NCI-H69 (cell line): ENCODE measurements around the gene HIVEP2.

Experiments used
- DNase-seq: peaks from one replicate; lab custom pipeline; 2025; lab: John Stamatoyannopoulos, UW

Gene HIVEP2

DNA sequence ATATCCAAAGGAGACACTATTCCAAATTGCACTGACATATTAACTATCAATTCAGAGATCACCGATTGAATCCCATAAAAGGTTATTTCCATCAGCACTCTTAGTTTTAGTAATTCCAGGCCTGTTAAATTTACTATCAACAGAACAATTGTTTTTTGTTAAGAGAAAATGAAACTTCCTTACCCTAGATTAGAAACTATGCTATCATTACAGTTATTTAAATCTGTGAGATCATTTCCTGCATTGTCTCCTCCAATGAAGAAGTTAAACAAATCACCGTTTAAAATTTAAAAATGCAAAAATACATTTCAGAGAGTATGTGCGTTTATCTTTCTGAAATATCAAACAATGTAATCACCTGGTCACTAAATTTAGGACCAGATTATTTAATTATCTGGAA, 57.5 kb downstream of the HIVEP2 start:
- no peak for DNase-seq

DNA sequence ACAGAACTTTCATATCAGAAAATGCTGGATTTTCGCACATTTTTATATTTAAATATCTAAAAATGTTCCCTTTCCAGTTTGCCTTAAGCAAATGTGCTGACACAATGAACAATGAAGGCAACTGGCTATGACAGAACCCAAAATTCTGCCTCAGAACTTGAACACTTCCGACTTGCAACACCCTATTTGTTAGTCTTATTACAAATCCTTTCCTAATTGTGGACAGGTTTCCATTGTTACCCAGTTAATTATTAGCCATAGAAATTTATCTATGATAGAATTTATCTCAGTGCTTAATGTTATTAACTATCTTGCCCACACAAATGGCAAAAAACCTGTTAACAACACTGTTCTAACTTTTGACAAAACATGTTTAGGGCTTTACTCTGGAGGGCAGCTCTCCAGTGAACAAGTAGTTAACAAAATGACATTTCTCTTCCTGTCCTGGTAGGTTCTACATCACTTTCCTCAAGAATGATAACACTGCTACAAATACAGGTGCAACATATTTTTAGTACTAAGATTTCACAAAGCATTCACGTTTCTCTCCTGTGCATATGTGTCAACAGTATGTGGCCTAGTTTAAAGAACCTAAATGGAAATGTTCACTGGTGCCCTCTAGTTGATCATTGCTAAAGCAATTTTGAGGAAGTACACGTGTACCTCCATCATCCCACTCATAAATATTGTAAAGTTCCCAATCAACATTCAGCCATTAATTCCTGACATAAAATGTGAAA, 58.4 kb downstream of the HIVEP2 start:
- DNase-seq = peak; percentile 5

DNA sequence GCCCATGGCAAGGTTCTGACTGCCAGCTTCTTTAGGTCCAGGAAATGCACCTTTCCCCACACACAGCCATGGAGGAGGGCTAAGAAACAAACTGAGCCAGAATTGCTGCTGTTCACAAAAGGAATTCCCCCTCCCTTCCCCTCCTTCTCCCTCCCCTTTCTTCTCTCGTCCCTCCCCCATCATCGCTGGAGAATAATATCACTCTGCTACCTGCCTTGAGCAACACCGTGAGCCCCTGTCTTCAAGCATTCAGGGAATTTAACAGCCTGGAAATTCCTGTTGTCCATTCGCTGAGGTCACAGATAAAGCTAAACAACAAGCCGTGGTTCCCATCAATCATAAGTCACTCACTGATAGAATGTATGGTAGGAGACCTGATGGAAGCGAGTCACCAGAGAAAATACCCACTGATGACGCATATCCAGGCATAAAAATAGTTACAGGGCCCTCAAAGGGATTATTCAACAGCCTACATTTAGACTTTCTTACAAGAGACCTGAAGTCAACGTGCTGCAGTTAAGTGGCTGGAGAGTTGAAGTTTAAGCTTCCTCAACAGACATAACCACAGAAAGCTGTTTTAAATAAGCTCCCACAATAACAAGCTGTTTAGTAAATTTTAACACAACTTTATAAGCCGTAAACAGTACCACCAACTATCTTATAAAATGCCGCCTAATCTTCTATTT, 59.7 kb downstream of the HIVEP2 start:
- DNase-seq = no peak

DNA sequence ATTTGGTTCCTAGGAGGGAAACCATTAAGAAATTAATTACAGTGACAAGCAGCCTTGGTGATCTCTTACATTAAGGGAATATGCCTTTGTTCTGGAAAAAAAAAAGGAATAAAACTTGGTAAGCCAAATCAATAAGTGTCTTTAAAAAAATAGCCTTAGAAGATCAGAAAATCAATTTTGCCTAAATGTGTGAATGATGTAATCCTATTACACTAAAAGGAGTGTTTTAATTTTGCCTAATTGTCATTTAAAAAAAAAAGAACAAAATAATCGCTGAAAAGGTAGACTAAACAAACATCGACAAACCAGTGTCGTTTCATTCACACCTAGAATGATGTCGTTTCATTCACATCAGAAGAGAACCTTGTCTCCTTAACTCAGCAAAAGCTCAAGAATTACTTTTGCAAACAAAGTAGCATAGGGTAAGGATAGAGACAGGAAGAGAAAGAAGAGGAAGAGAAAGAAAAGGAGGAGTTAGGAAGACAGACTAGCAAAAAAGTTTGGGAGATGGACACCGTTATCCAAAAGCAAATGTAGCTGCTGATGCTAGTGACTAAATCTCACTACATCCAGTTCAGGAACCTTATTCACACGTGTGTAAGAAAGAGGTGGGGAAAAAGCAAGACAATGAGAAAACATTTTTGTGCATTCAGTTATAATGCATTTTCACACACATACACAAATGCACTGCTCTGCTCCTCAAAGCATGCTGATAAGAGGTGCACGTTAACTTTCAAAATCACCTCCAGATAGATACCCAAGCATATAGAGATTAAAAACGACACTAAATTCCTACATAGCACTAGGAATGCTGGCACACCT, 60.6 kb downstream of the HIVEP2 start:
- DNase-seq = no peak

DNA sequence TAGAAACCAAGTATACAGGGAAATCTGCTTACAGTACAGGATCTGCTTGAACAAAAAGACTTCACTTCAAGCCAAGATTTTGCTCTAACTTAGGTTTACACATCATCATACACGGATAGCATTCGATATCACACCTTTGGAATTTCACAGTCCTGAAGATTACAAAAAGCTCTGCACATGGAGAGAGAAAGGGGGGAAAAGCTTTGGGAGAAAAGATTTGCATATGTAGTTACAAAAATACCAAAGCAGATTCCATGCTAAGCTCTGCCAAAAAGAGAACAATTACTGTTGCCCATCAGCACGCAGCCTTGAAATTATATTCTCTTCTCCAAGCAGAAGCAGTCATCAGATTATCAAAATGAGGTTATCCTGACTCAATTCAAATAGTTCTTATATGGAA, 62.0 kb downstream of the HIVEP2 start:
- no peak for DNase-seq

DNA sequence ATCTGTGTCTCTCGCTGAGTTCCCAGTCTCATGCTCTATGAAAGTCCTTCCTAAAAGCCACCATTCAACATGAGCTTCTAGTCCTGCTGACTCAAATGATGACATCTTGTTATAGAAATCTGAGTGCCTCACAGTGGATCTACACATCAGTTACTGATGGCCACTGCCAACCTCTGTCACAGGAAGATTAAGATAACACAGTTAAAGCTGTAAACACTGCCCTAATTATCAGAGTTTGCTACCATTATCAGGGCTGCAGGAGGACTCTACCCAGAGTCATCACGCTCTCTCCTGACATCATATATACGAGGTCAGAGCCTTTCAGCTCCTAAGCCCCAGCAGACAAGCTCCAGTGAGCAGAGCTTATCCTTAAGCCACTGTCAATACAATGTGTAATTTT, 63.2 kb downstream of the HIVEP2 start:
- DNase-seq = no peak

DNA sequence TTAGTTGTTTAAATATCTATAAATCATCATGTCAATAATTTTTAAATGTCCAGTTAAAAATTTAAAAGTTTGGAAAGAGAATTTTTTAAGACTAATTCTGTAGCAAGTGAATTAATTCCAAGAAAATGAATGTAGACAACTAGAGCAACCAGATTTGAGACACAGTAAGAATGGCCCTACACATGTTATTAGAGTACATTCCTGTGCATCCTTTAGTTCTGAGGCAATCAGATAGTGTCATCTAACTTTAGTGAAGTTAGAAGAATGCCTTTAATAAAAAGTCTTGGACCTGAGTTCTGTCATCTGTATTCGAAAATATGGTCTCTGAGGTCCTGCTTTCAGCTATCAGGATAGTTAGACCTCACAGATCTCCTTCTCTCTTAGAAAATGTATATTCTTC, 63.7 kb downstream of the HIVEP2 start:
- no peak for DNase-seq

DNA sequence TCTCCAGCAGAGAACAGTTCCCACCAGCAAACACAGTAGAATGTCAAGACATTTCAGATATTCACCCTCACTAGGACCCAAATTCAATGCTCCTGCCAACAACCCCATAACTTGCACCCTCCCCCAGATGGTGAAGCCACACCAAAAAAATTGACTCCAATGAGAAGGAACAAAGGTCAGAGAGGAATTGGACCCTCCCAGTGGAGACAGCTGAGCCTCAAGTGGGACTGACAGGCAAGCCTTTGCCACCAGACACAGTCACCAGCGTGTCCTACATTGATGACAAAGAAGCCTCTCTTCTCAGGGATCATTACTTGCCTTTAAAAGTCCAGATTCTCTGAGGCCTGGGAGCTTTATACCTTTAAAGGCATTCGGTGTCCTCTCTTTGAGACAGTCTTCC, 64.8 kb downstream of the HIVEP2 start:
- DNase-seq = no peak

DNA sequence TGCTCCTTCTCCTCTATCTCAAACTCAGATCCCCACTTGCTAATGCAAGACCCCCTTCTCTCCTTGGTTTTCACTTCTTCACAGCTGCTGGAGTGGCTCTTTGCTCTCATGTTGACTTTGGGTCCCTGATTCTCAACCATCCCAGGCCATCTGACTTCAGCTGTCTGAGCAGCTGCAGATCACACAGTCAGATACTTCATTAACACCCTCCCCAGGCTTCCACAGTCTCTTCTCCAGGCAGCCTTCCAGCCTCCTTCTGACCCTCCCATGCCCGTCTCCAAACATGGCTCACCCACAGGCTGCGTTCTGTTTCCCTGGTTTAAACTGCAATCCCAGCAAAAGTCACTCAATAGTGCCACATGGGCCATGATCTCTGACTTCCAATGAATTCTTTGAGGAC, 65.4 kb downstream of the HIVEP2 start:
- no peak for DNase-seq

DNA sequence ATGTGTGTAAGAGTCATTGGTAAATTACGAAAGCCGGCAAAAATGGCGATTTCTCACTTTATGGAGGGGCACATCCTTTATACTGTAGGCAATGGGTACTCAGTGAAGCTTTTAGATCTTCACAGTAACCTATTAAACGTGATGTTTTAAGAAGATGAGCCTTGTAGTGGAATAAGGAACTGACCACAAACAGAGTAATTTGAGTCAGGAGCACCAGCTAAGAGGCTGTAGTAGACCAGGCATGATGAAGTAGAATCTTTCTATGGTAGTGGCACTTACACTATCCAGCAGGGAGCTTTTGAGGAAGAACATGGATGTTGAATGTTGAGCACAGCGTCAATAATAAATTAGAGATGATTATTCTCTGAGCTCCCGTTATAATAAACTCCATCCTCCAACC, 65.9 kb downstream of the HIVEP2 start:
- DNase-seq = no peak

DNA sequence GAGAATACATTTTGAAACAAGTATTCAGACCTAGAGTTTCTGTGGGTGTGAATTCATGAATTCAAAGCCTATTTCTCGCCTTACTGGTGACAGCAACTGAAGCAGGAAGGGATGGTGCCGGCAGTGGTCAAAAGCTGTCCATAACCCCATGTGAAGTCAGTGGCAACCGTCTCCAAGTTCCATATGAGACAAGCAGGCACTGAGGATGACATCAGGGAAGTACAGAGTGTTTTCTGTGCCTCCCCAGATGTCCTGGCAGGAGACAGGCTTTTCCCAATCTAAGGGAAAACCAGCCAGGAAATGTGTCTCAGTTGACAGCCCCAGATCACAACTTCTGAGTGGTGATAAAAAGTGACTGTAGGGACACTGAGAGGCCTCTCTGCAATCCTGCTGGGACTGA, 66.6 kb downstream of the HIVEP2 start:
- DNase-seq = no peak

DNA sequence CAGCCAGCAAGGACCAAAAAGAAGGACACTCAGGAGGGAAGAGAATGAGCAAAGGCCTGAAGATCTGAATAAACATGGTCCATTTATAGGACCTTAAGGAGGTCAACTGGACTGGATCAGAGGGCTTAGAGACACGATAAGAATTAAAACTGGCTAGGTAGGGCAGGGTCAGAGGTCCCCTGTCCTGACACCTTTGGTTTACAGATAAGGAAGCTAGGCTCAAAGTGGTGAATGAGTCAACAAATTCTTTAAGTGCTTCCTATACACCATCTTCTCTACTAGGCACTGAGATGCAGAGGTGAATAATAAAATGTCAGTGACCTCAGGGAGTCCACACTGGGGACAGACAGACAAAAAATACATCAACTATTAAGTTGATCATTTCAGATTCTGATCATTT, 70.3 kb downstream of the HIVEP2 start:
- no peak for DNase-seq

DNA sequence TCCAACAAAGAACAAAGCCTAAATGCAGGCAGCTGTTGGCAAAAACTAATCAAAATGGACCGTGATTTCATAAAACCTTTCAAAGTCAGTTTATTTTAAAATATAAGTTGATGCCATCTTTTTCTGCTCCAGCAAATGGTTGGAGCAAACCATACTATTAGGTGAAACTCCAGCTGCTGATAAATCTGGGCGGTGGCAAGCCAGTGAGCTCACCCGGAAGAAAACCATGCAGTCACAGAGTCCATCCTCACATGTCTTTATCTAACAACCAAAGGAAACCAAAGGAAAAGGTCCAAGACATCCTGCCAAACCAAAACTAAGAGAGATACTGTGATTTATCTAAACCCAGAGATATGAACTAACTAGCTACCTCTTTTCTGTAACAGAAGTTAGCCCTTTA, 72.6 kb downstream of the HIVEP2 start:
- DNase-seq = no peak

DNA sequence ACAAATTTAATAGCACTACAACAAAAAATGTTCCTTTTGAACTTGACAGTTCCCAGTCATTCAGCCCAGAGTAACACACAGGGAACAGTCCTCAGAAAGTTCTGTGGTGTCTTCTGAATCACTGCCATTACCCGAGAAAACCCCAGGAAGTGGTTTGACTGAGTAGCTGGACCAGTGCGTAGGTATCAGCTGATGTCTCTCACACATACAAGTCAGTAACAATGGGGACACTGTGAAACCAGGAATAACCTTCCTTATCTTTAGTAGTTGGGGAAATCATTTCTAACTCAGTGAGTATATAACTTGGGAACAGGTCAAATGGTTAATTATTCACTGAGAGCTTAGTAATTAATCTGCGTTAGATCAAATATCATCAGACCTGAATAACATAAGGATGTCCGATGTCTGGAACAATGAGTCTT, 73.1 kb downstream of the HIVEP2 start:
- DNase-seq = no peak

DNA sequence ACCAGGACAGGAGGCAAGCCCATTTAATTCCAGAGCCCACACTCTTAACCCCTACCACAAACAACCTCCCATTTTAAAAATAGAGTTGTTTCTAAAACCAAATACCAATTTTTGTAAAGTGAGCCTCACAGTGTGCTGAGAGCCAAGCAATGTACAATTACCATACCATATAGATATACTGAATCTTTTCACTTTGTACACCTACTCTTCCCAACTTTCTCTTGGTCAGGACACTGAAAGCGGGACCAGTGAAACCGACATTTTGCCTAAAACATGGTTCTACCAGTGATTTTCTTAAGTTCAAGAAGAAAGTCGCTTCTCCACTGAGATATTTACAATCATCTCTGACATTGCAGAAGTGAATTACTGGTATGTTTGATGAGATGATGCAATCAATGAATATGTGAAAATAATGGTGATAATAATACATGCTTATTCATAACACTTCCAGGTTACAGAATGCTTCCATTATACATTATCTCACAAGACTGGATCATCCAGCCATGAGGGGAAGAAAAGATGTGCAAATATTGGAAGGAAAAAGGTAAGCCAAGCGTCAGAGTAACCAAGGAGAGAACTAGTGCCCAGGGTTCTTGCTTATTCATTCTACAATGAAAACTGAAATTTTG, 74.1 kb downstream of the HIVEP2 start:
- no peak for DNase-seq

DNA sequence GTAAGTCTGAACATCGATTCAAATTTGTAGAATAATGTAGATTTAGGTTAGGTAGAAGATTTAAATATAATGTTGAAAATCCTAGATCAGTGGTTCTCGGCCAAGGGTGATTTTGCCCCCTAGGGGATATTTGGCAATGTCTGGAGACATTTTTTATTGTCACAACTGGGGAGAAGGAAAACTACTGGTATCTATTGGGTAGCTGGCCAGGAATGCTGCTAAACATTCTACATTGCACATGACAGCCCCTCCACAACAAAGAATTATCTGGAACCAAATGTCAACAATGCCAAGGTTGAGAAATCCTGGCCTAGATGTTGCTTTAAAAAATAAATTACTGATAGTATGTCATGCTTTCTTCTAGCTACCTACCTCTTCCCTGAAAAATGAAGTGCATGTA, 76.1 kb downstream of the HIVEP2 start:
- DNase-seq = no peak

DNA sequence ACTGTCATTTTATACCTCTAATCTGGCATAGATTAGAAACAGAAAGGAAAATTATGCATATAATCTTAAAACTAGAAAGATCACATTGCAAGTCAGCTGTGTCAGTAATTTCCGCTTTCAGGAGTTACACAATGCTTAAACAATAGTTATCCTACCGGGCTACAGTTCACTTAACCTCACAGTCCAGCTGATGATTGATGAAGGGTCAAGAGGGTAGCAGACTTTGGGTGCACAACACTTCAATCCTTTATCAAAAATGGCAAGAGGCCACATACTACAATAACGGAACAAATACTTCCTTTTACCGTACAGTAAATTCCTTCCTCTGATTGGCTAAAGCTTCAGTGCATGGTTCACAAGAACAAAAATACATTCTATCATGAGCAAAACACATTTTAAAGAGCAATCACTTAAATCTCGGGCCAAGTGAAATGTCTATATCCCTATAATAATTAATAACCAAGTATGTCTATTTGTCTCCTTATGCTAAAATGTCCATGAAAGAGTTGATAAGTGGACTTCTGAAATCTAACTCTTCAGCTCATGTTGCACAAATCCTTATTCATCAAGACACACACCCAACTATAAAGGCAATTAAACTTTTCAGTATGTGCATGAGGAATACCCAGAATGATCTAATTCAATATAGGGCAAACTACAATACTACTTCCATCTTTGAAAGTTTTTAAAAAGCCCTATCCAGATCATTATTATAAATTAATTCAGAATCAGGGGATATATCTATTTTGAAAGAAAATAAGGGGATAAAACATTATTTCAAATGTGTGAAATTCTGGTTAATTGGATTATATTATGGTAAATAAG, 76.8 kb downstream of the HIVEP2 start:
- no peak for DNase-seq

DNA sequence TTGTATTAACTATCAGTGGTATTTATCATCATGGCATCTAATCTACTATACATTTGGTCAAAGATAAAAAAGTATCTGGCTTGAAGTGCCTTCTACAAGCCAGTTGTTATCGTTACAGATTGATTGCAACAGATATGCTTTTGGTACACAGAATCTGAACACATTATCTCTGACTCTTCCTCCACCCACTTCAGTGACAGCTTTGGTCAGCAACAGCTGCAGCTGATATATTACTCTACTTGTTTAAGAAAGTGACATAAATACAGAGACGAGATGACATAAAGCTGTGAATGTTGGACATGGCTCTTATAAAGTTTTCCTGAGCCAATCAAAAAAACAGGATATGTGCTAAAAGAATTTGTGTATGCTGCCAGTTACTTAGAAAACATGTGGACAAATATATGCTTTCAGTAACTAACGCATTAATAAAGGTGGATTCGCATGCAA, 77.6 kb downstream of the HIVEP2 start:
- DNase-seq = no peak

DNA sequence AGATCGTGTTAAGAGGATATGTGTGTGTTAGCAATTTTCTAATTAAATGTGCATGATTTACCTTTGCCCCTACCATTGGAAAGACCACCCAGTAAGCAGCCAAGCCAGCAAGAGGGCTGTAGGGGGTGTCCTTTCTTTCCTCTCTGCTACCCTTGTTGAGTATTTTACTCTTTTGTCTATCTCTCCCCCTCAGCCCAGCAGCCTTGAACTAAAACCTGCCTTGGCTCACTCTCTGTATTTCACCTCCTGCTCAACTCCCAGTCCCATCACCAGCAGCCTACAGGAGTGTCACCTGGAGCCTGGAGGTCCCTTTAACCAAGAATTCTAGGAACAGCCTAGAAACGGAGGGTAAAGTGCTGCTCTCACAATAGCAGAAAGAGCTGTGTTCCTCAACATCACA, 81.0 kb downstream of the HIVEP2 start:
- DNase-seq = no peak

DNA sequence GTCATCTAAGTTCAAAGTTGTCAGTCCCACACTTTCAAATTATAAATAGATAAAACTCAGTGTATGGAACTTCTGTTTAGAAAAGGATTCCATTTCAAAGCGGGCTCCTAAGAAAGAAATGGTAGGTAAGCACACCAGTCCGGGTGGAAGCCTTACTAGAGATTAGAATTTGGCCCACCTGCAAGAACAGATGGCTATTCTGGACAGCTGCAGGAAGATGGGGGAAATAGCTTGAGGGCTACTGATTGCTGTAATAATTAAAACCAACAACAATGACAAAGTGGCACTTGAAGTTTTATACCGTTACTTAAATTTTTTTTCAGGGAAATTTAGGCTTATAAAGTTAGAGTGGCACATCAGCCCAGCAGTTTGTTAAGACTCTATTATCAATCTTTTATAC, 83.3 kb downstream of the HIVEP2 start:
- peak; percentile 24 for DNase-seq

DNA sequence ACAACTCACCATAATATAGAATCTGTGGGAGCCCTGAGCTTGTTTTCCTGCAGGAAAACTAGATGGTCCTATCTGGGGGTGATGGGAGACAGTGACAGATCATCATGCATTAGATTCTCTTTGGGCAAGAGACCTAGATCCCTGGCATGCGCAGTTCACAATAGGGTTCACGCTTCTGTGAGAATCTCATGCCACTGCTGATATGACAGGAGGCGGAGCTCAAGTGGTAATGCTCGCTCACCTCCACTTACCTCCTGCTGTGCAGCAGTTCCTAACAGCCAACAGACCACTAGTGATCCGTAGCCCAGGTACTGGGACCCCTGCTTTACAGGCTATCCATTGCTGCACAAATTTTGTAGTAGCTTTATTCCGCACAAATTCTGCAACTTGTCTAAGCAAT, 84.5 kb downstream of the HIVEP2 start:
- no peak for DNase-seq
